Panc1 (cell line): ENCODE results near the gene LAMB3.

Experiments used
- CTCF ChIP-seq: fragments of 450-650 bp; IDR thresholded peaks from 2 replicates; pipeline ENCODE4 v1.5.1; 2017; ENCODE audit warnings: mild to moderate bottlenecking
- POLR2AphosphoS5 ChIP-seq: IDR thresholded peaks from 2 replicates; pipeline ENCODE4 v1.6.1; 2012; ENCODE audit warnings: mild to moderate bottlenecking, low read depth, low read length, moderate library complexity
- REST ChIP-seq, 2 experiments: IDR thresholded peaks; 2 replicates each; pipeline ENCODE4 v1.6.1; 2011 to 2012; ENCODE audit warnings: low read depth in 2 of 2, control low read depth in 1 of 2, low read length in 1 of 2, mild to moderate bottlenecking in 1 of 2, moderate library complexity in 1 of 2; ENCODE audit not compliant: insufficient read depth in 1 of 2
- SIN3A ChIP-seq: IDR thresholded peaks from 2 replicates; pipeline ENCODE4 v1.6.1; 2012; ENCODE audit warnings: low read depth, mild to moderate bottlenecking, low read length, moderate library complexity, borderline replicate concordance; ENCODE audit not compliant: insufficient read depth

- TF ChIP-seq CTCF (no peak), REST (IDR thresholded peaks at IDR 0.05; ENCODE audit: insufficient read depth in 1 of 2, low read depth in 2 of 2, low read length in 1 of 2) (no peak), POLR2AphosphoS5 (no peak), SIN3A (no peak)
Observed at GRCh38 chr1:209662879-209663327, 10.7 kb upstream of the LAMB3 start.
